ENCODE data around the gene STK4.

STK4 gene

DNA sequence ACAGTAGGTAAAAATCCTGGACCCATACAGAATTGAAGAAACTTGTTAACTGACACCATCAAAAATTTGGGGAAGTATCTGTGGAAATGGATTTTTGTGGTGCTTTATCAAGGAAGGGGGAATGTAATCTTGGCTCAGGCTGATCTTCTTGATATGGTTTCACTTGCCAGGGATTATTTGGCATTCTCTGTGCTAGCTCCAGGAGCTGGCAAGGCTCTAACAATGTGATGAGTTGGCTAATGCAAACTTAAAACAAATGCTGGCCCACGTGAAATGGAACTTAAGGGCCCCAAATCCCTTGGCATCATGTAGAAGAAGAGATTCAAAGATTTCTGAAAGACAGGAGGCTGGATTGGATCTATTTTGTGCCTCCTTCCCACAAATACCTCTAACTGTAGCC lies 121.5 kb downstream of the STK4 start:
- Histone ChIP-seq H2AK5ac (ENCODE audit: low read length) (no peak overlapping the region), H3K18ac (ENCODE audit: low read length) (no peak overlapping the region), H3K36me3 (ENCODE audit: control insufficient read depth in 1 of 2, insufficient read depth in 2 of 2, low read length in 2 of 2) (peaks cover 0 to 2% of the 10 kb centered on the region in 2 experiments), H3K4me2 (ENCODE audit: low read length) (no peak overlapping the region), H2BK12ac (ENCODE audit: low read length) (peak overlapping the region; percentile 35), H4K91ac (ENCODE audit: low read depth, low read length) (peak overlapping the region; percentile 78), H3K27ac (ENCODE audit: low read depth, low read length) (no peak overlapping the region), H3K79me2 (ENCODE audit: control insufficient read depth, insufficient read depth, low read length, poor library complexity) (no peaks in the 10 kb centered on the region), H2BK120ac (ENCODE audit: insufficient read depth, low read length, poor library complexity) (peak overlapping the region; percentile 69), H3K14ac (ENCODE audit: low read length) (no peak overlapping the region), H3K9ac (ENCODE audit: low read length) (no peak overlapping the region), H3K27me3 (ENCODE audit: insufficient read depth, low read length) (no peaks in the 10 kb centered on the region), H3K23ac (ENCODE audit: low read length) (no peak overlapping the region), H3K79me1 (ENCODE audit: low read length) (peaks cover 25% of the 10 kb centered on the region), H3K4me1 (ENCODE audit: control insufficient read depth in 1 of 2, insufficient read depth in 2 of 2, low read length in 2 of 2) (peaks cover 5 to 21% of the 10 kb centered on the region in 2 experiments), H2AFZ (ENCODE audit: insufficient read depth, low read length, poor library complexity) (no peak overlapping the region), H3K9me3 (ENCODE audit: insufficient read depth, low read depth, low read length) (no peaks in the 10 kb centered on the region), H3K4me3 (ENCODE audit: low read depth, low read length) (no peak overlapping the region), H4K12ac (ENCODE audit: low read depth, low read length) (no peak overlapping the region), H3K4ac (ENCODE audit: low read depth, low read length) (no peak overlapping the region), H2BK5ac (ENCODE audit: low read depth, low read length, poor library complexity) (no peak overlapping the region), H4K8ac (ENCODE audit: low read depth, low read length) (peak overlapping the region; percentile 15)
- DNase-seq = no peak
- no CpG with 5 or more reads among the region's 1 CpG for WGBS (ENCODE audit: extremely low coverage, insufficient coverage, insufficient read length)

DNA sequence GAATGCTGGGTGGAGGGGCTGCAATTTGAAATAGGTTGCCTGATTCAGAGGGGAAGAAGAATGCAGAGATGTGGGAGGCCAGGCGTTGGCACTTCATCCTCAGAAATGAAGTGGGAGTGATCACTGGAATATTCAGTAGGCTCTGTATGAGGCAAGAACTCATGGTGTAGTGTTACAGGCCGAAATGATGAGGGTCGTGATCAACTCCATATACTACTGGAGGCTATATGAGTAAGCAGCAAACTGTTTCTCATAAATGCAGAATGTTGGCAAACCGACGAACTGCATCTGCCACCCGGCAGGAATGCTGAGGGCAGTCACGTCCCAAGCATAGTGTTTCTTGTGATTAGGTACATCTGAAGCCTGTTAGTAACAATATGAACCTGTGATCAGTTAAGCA lies 121.9 kb downstream of the STK4 start:
- Histone ChIP-seq H4K8ac (ENCODE audit: low read depth, low read length) (peak overlapping the region; percentile 15), H3K9ac (ENCODE audit: low read length) (no peak overlapping the region), H2BK12ac (ENCODE audit: low read length) (peak overlapping the region; percentile 58), H4K91ac (ENCODE audit: low read depth, low read length) (peak overlapping the region; percentile 78), H2AK5ac (ENCODE audit: low read length) (no peak overlapping the region), H3K4me3 (ENCODE audit: low read depth, low read length) (no peak overlapping the region), H3K4me2 (ENCODE audit: low read length) (no peak overlapping the region), H3K18ac (ENCODE audit: low read length) (no peak overlapping the region), H4K12ac (ENCODE audit: low read depth, low read length) (no peak overlapping the region), H3K79me2 (ENCODE audit: control insufficient read depth, insufficient read depth, low read length, poor library complexity) (no peaks in the 10 kb centered on the region), H2BK5ac (ENCODE audit: low read depth, low read length, poor library complexity) (no peak overlapping the region), H3K4ac (ENCODE audit: low read depth, low read length) (no peak overlapping the region), H3K36me3 (ENCODE audit: control insufficient read depth in 1 of 2, insufficient read depth in 2 of 2, low read length in 2 of 2) (peaks cover 0 to 2% of the 10 kb centered on the region in 2 experiments), H3K23ac (ENCODE audit: low read length) (no peak overlapping the region), H2BK120ac (ENCODE audit: insufficient read depth, low read length, poor library complexity) (peak overlapping the region; percentile 69), H3K79me1 (ENCODE audit: low read length) (peaks cover 25% of the 10 kb centered on the region), H3K4me1 (ENCODE audit: control insufficient read depth in 1 of 2, insufficient read depth in 2 of 2, low read length in 2 of 2) (peaks cover 5 to 21% of the 10 kb centered on the region in 2 experiments), H3K9me3 (ENCODE audit: insufficient read depth, low read depth, low read length) (no peaks in the 10 kb centered on the region), H3K27ac (ENCODE audit: low read depth, low read length) (no peak overlapping the region), H3K14ac (ENCODE audit: low read length) (no peak overlapping the region), H2AFZ (ENCODE audit: insufficient read depth, low read length, poor library complexity) (no peak overlapping the region), H3K27me3 (ENCODE audit: insufficient read depth, low read length) (no peaks in the 10 kb centered on the region)
- no CpG with 5 or more reads among the region's 7 CpGs for WGBS (ENCODE audit: extremely low coverage, insufficient coverage, insufficient read length)
- DNase-seq = peak; percentile 92 to 97

DNA sequence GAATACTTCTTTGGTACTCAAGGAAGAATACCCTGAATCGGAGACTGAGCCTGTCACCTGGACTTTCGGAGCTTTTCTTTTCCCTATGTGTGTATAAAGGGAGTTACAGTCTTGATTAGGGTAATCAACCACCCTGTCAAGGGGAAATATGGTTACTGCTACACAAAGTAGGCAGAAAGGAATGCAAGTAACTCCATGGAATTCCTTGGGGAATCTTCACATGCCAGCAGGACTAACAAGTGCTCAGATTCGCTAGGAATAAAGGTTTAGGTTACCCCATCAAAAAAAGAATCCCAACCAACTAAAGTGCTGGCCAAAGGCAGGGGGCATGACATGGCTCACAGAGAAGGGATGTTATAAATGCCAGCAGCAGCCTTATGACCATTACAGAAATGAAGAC lies 124.2 kb downstream of the STK4 start:
- no peak overlapping the region for H3K23ac ChIP-seq (ENCODE audit: low read length)
- no peak overlapping the region for H4K8ac ChIP-seq (ENCODE audit: low read depth, low read length)
- no peak overlapping the region for H2BK5ac ChIP-seq (ENCODE audit: low read depth, low read length, poor library complexity)
- no peak overlapping the region for H3K4ac ChIP-seq (ENCODE audit: low read depth, low read length)
- H4K12ac ChIP-seq (ENCODE audit: low read depth, low read length) = no peak overlapping the region
- no peak overlapping the region for H3K9ac ChIP-seq (ENCODE audit: low read length)
- no peak overlapping the region for H3K27ac ChIP-seq (ENCODE audit: low read depth, low read length)
- no peaks in the 10 kb centered on the region for H3K27me3 ChIP-seq (ENCODE audit: insufficient read depth, low read length)
- H3K14ac ChIP-seq (ENCODE audit: low read length) = no peak overlapping the region
- no peak overlapping the region for H2AFZ ChIP-seq (ENCODE audit: insufficient read depth, low read length, poor library complexity)
- no peak overlapping the region for H3K4me2 ChIP-seq (ENCODE audit: low read length)
- H4K91ac ChIP-seq (ENCODE audit: low read depth, low read length) = no peak overlapping the region
- no peak overlapping the region for H2BK120ac ChIP-seq (ENCODE audit: insufficient read depth, low read length, poor library complexity)
- WGBS (ENCODE audit: extremely low coverage, insufficient coverage, insufficient read length) = no CpG with 5 or more reads among the region's 3 CpGs
- H3K79me2 ChIP-seq (ENCODE audit: control insufficient read depth, insufficient read depth, low read length, poor library complexity) = no peaks in the 10 kb centered on the region
- H3K36me3 ChIP-seq (ENCODE audit: control insufficient read depth in 1 of 2, insufficient read depth in 2 of 2, low read length in 2 of 2) = peaks cover 2 to 12% of the 10 kb centered on the region in 2 experiments
- H3K9me3 ChIP-seq (ENCODE audit: insufficient read depth, low read depth, low read length) = no peaks in the 10 kb centered on the region
- H3K79me1 ChIP-seq (ENCODE audit: low read length) = peaks cover 22% of the 10 kb centered on the region
- H2BK12ac ChIP-seq (ENCODE audit: low read length) = no peak overlapping the region
- peak in 1 of 2 donors; percentile 47 for DNase-seq
- peaks cover 2 to 19% of the 10 kb centered on the region in 2 experiments for H3K4me1 ChIP-seq (ENCODE audit: control insufficient read depth in 1 of 2, insufficient read depth in 2 of 2, low read length in 2 of 2)
- H2AK5ac ChIP-seq (ENCODE audit: low read length) = no peak overlapping the region
- H3K18ac ChIP-seq (ENCODE audit: low read length) = no peak overlapping the region
- no peak overlapping the region for H3K4me3 ChIP-seq (ENCODE audit: low read depth, low read length)

DNA sequence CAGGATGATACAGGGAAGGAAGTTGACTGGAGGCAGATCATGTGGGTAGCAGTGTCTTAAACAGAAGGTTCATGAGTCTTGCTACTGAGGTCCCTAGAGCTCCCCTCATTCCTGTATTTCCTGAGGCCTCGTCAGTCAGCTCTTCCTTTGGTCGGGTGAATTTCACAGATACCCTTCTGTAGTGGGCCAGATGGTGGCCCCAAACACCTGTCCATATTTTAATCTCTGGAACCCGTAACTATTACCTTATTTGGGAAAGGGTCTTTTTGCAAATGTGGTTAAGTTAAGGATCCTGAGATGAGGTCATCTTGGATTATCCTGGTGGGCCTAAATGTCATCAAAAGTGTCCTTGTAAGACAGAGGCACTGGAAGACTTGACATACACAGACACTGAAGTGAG lies 125.1 kb downstream of the STK4 start:
- no peaks in the 10 kb centered on the region for H3K9me3 ChIP-seq (ENCODE audit: insufficient read depth, low read depth, low read length)
- H3K27ac ChIP-seq (ENCODE audit: low read depth, low read length) = no peak overlapping the region

More for the DNA sequence above, 125.1 kb downstream of the STK4 start:
- H3K79me2 ChIP-seq (ENCODE audit: control insufficient read depth, insufficient read depth, low read length, poor library complexity) = no peaks in the 10 kb centered on the region
- H2AK5ac ChIP-seq (ENCODE audit: low read length) = peak overlapping the region; percentile 18
- H2BK5ac ChIP-seq (ENCODE audit: low read depth, low read length, poor library complexity) = no peak overlapping the region
- H2BK12ac ChIP-seq (ENCODE audit: low read length) = peak overlapping the region; percentile 71
- no peak overlapping the region for H4K12ac ChIP-seq (ENCODE audit: low read depth, low read length)
- no peak overlapping the region for H3K4me2 ChIP-seq (ENCODE audit: low read length)
- peak overlapping the region; percentile 15 for H4K91ac ChIP-seq (ENCODE audit: low read depth, low read length)
- no peak overlapping the region for H2BK120ac ChIP-seq (ENCODE audit: insufficient read depth, low read length, poor library complexity)
- no CpG with 5 or more reads among the region's 3 CpGs for WGBS (ENCODE audit: extremely low coverage, insufficient coverage, insufficient read length)
- H3K4me3 ChIP-seq (ENCODE audit: low read depth, low read length) = no peak overlapping the region
- H3K23ac ChIP-seq (ENCODE audit: low read length) = no peak overlapping the region
- H4K8ac ChIP-seq (ENCODE audit: low read depth, low read length) = no peak overlapping the region
- H3K4me1 ChIP-seq (ENCODE audit: control insufficient read depth in 1 of 2, insufficient read depth in 2 of 2, low read length in 2 of 2) = peaks cover 2 to 13% of the 10 kb centered on the region in 2 experiments
- H3K4ac ChIP-seq (ENCODE audit: low read depth, low read length) = no peak overlapping the region
- no peak overlapping the region for H3K14ac ChIP-seq (ENCODE audit: low read length)
- no peak overlapping the region for H3K9ac ChIP-seq (ENCODE audit: low read length)
- H3K27me3 ChIP-seq (ENCODE audit: insufficient read depth, low read length) = no peaks in the 10 kb centered on the region
- no peak overlapping the region for H2AFZ ChIP-seq (ENCODE audit: insufficient read depth, low read length, poor library complexity)
- H3K36me3 ChIP-seq (ENCODE audit: control insufficient read depth in 1 of 2, insufficient read depth in 2 of 2, low read length in 2 of 2) = peaks cover 2 to 12% of the 10 kb centered on the region in 2 experiments
- peaks cover 16% of the 10 kb centered on the region for H3K79me1 ChIP-seq (ENCODE audit: low read length)
- H3K18ac ChIP-seq (ENCODE audit: low read length) = no peak overlapping the region
- no peak for DNase-seq

Data from trophoblast cell (in vitro differentiated cells and primary cell).